Fibroblast of lung (primary cell): Measurements from ENCODE around the gene ASXL1. TPM values are rescaled to one million over a fixed set of nuclear protein-coding genes. Genes with fewer than 3 reads are reported as not detected.
"Not testable (repeated sequence)": the region's sequence is repeated elsewhere in the genome, so short reads cannot be mapped to it uniquely, and the experiment has no call there.

Experiments
- DNase-seq, 2 donors: peaks; one replicate each; pipeline versions ENCODE4 v3.0.0 to v3.0.0-alpha.2; 2010; ENCODE audit warnings: low read depth in 2 of 2
- H2AFZ ChIP-seq: 2 replicates; pipeline ENCODE4 v1.5.1; 2012; ENCODE audit warnings: low read length, control low read depth, inconsistent platforms
- H3K27ac ChIP-seq: 2 replicates; pipeline ENCODE4 v1.5.1; 2011; ENCODE audit warnings: low read length, control low read depth; ENCODE audit not compliant: insufficient read depth
- H3K27me3 ChIP-seq: 2 replicates; pipeline ENCODE4 v1.5.1; 2011; ENCODE audit warnings: mild to moderate bottlenecking, low read length; ENCODE audit not compliant: control insufficient read depth, insufficient read depth
- H3K36me3 ChIP-seq: 2 replicates; pipeline ENCODE4 v1.5.1; 2011; ENCODE audit warnings: low read length; ENCODE audit not compliant: control insufficient read depth, insufficient read depth
- H3K4me1 ChIP-seq: 2 replicates; pipeline ENCODE4 v1.5.1; 2011; ENCODE audit warnings: low read length; ENCODE audit not compliant: control insufficient read depth, insufficient read depth; ENCODE audit errors: extremely low read depth
- H3K4me2 ChIP-seq: 2 replicates; pipeline ENCODE4 v1.5.1; 2011; ENCODE audit warnings: low read length, control low read depth; ENCODE audit not compliant: insufficient read depth; ENCODE audit errors: extremely low read depth
- H3K4me3 ChIP-seq, 4 experiments: fragments of 200-600 bp in 1 of 4; sonication (generic) in 1 of 4; replicated peaks in 1 of 4; 2 replicates each; pipeline ENCODE4 v1.5.1; 2011 to 2016; ENCODE audit warnings: low read length in 4 of 4, low read depth in 3 of 4, mild to moderate bottlenecking in 3 of 4, control low read depth in 2 of 4, inconsistent platforms in 1 of 4, mixed read lengths in 1 of 4; ENCODE audit not compliant: insufficient read depth in 1 of 4; ENCODE audit errors: control extremely low read depth in 1 of 4
- H3K79me2 ChIP-seq: 2 replicates; pipeline ENCODE4 v1.5.1; 2012; ENCODE audit warnings: mild to moderate bottlenecking, low read length, inconsistent platforms; ENCODE audit not compliant: control insufficient read depth, insufficient read depth
- H3K9ac ChIP-seq: 2 replicates; pipeline ENCODE4 v1.5.1; 2011; ENCODE audit warnings: mild to moderate bottlenecking, low read length, control low read depth; ENCODE audit not compliant: insufficient read depth
- H3K9me3 ChIP-seq: 2 replicates; pipeline ENCODE4 v1.5.1; 2012; ENCODE audit warnings: low read depth, low read length; ENCODE audit not compliant: control insufficient read depth, insufficient read depth
- H4K20me1 ChIP-seq: 2 replicates; pipeline ENCODE4 v1.5.1; 2011; ENCODE audit warnings: low read length; ENCODE audit not compliant: control insufficient read depth, insufficient read depth; ENCODE audit errors: extremely low read depth
- CTCF ChIP-seq, 2 donors: IDR thresholded peaks in 1 of 2; conservative IDR thresholded peaks in 1 of 2; 1 replicate in 1 of 2; 2 replicates in 1 of 2; pipeline ENCODE4 v1.5.1; 2011 to 2012; ENCODE audit warnings: low read length in 2 of 2, control low read depth in 1 of 2, inconsistent platforms in 1 of 2, low read depth in 1 of 2, mild to moderate bottlenecking in 1 of 2
- EZH2 ChIP-seq: IDR thresholded peaks from 2 replicates; pipeline ENCODE4 v1.5.1; 2012; ENCODE audit warnings: low read length, control low read depth, mild to moderate bottlenecking; ENCODE audit errors: missing control alignments
- polyA plus RNA-seq, 2 donors: library from polyadenylated mRNA; depleted of rRNA in 1 of 2; stranded (reverse) in 1 of 2; unstranded in 1 of 2; fragments of >200 nt; gene quantifications; 2 replicates each; pipeline ENCODE4 v1.2.1, GENCODE V29; 2011 to 2012; ENCODE audit warnings: missing spikeins in 1 of 2
- total RNA-seq: library from RNA; depleted of rRNA; stranded (reverse); fragments of >200 nt; gene quantifications from 2 replicates; pipeline ENCODE4 v1.2.1, GENCODE V29; 2014

ASXL1 gene
- total and polyA plus RNA-seq, 2 donors (not counting 1 experiment from before 2014, with no cell fraction given): 38.0 to 41.1 TPM

- Histone ChIP-seq H3K36me3 (no peaks in the 10 kb centered on the region), H3K9me3 (no peaks in the 10 kb centered on the region), H3K27me3 (no peaks in the 10 kb centered on the region), H4K20me1 (no peaks in the 10 kb centered on the region), H2AFZ (no peak overlapping the region), H3K27ac (no peak overlapping the region), H3K4me1 (no peaks in the 10 kb centered on the region), H3K79me2 (no peaks in the 10 kb centered on the region), H3K9ac (no peak overlapping the region), H3K4me2 (no peak overlapping the region), H3K4me3 (no peak overlapping the region)
- no peak for TF ChIP-seq EZH2
- no peak for TF ChIP-seq CTCF (conservative IDR thresholded peaks at IDR 0.05 in 1 of 2, IDR thresholded peaks at IDR 0.05 in 1 of 2; ENCODE audit: low read depth in 1 of 2, low read length in 2 of 2)
- DNase-seq: no peak
Measured at GRCh38 chr20:32319100-32319499, 39.0 kb upstream of the ASXL1 start.

GRCh38 chr20:32320305-32320704, 37.8 kb upstream of the ASXL1 start:
- Histone ChIP-seq H3K4me3 (no peak overlapping the region), H3K27me3 (no peaks in the 10 kb centered on the region), H3K4me1 (no peaks in the 10 kb centered on the region), H3K4me2 (no peak overlapping the region), H3K9ac (no peak overlapping the region), H3K36me3 (no peaks in the 10 kb centered on the region), H4K20me1 (no peaks in the 10 kb centered on the region), H3K27ac (no peak overlapping the region), H2AFZ (no peak overlapping the region), H3K9me3 (no peaks in the 10 kb centered on the region), H3K79me2 (no peaks in the 10 kb centered on the region)
- DNase-seq: no peak
- TF ChIP-seq EZH2: no peak
- no peak for TF ChIP-seq CTCF (conservative IDR thresholded peaks at IDR 0.05 in 1 of 2, IDR thresholded peaks at IDR 0.05 in 1 of 2; ENCODE audit: low read depth in 1 of 2, low read length in 2 of 2)

- no peaks in the 10 kb centered on the region for H3K36me3 ChIP-seq
- no peaks in the 10 kb centered on the region for H3K9me3 ChIP-seq
- H3K4me1 ChIP-seq: no peaks in the 10 kb centered on the region
- no peak overlapping the region for H3K9ac ChIP-seq
- no peaks in the 10 kb centered on the region for H3K79me2 ChIP-seq
- H3K27me3 ChIP-seq: no peaks in the 10 kb centered on the region
- TF ChIP-seq CTCF (conservative IDR thresholded peaks at IDR 0.05 in 1 of 2, IDR thresholded peaks at IDR 0.05 in 1 of 2; ENCODE audit: low read depth in 1 of 2, low read length in 2 of 2): no peak
- TF ChIP-seq EZH2: no peak
- H3K4me2 ChIP-seq: no peak overlapping the region
- no peak overlapping the region for H2AFZ ChIP-seq
- no peak for DNase-seq
- no peak overlapping the region for H3K4me3 ChIP-seq
- no peak overlapping the region for H3K27ac ChIP-seq
- no peaks in the 10 kb centered on the region for H4K20me1 ChIP-seq
Measured at GRCh38 chr20:32321390-32321789, 36.7 kb upstream of the ASXL1 start.

- not testable (repeated sequence) for H3K79me2 ChIP-seq, H3K27ac ChIP-seq, H3K9me3 ChIP-seq, H3K27me3 ChIP-seq, H4K20me1 ChIP-seq, H2AFZ ChIP-seq, H3K4me2 ChIP-seq, H3K4me3 ChIP-seq, H3K36me3 ChIP-seq, H3K4me1 ChIP-seq, DNase-seq, H3K9ac ChIP-seq
Measured at GRCh38 chr20:32322260-32322659, 35.9 kb upstream of the ASXL1 start.

- not testable (repeated sequence) for DNase-seq, H3K4me1 ChIP-seq, H3K27me3 ChIP-seq, H3K4me2 ChIP-seq, H3K9ac ChIP-seq, H2AFZ ChIP-seq, H3K79me2 ChIP-seq, H3K9me3 ChIP-seq, H3K27ac ChIP-seq, H4K20me1 ChIP-seq, H3K4me3 ChIP-seq, H3K36me3 ChIP-seq
Measured at GRCh38 chr20:32323761-32324160, 34.4 kb upstream of the ASXL1 start.
